Right cardiac atrium (tissue), 5 donors: ENCODE data around the gene PPP1R12B. TPM values are rescaled to one million over a fixed set of nuclear protein-coding genes. Genes with fewer than 3 reads are reported as not detected.
"Not testable (repeated sequence)": the region's sequence is repeated elsewhere in the genome, so short reads cannot be mapped to it uniquely, and the experiment has no call there.

Experiments
- ATAC-seq, 2 donors: fragments of 200-7000 bp; cut with Tn5 transposase; one replicate each; pipeline versions ENCODE4 v1.8.0 to v1.9.1; 2020; ENCODE audit warnings: moderate library complexity in 2 of 2, mild to moderate bottlenecking in 1 of 2
- DNase-seq, 3 donors: peaks; one replicate each; pipeline ENCODE4 v3.0.0-alpha.2; 2020
- H3K27ac ChIP-seq: one replicate; pipeline ENCODE4 v1.5.1; 2013; ENCODE audit warnings: mild to moderate bottlenecking, low read length, control low read depth, moderate library complexity
- H3K27me3 ChIP-seq: one replicate; pipeline ENCODE4 v1.6.1; 2013; ENCODE audit not compliant: control insufficient read depth, insufficient read depth
- H3K4me1 ChIP-seq: one replicate; pipeline ENCODE4 v1.6.1; 2013; ENCODE audit warnings: low read length; ENCODE audit not compliant: control insufficient read depth, insufficient read depth
- H3K4me3 ChIP-seq: one replicate; pipeline ENCODE4 v1.5.1; 2013; ENCODE audit warnings: low read length, control low read depth
- H3K9me3 ChIP-seq: one replicate; pipeline ENCODE4 v1.6.1; 2013; ENCODE audit warnings: low read length; ENCODE audit not compliant: control insufficient read depth
- WGBS: extraction: QIAGEN DNeasy Blood & Tissue Kit; methylation state at CpG from one replicate; pipeline ENCODE4 v1.1.7; 2013; 5-methylcytosine and 5-hydroxymethylcytosine counted together
- intact Hi-C, 4 donors: fragments of 100-400 bp; cut with DNase I; formaldehyde crosslinking; loops; one replicate each; pipeline versions ENCODE4 v1.11.0 to v1.14.0; 2022 to 2023
- polyA plus RNA-seq: library from polyadenylated mRNA; stranded (reverse); fragments of 200-250 nt; gene quantifications from one replicate; pipeline ENCODE4 v1.2.3, GENCODE V29; 2013
- total RNA-seq, 4 donors: library from RNA; stranded (reverse); fragmentation: NEBNext Ultra II Directional; extraction: Animal tissue kit (Norgen Biotek cat#: 25700); gene quantifications; one replicate each; pipeline ENCODE4 v1.2.1, GENCODE V29; 2021
- donor health status: healthy with polysubstance abuse.
- donor health status: DM: no; HTN: yes; CAD: no.
- donor health status: DM: no; HTN: no; CAD: no.
- donor health status: DM: no; HTN: yes; CAD: no; lungs with severe emphysema.
- donor health status: DM: yes; HTN: yes; CAD: no.

Gene PPP1R12B
- total and polyA plus RNA-seq, 5 donors: 182 to 741 (median 592) TPM

DNA sequence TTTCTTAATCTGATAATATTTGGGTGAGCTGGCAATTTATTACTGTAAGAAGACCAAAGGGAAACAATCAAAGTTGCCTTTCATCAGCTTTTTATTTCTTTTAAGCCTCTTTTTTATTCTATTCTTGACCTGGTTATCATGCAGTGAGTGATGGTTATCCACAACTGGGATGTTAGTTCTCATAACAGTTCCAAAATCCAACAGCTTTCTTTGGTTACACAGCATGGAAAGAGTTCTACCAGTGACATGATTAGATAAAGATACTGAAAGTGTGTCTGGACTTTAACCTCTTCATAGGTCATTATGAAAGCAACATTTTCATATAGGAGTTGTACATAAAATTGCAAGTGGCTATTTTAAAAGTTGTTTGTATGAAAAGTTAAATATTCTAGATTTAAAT, 198.7 kb downstream of the PPP1R12B start:
- H3K9me3 ChIP-seq: no peaks in the 10 kb centered on the region
- ATAC-seq (no peak), DNase-seq (no peak)
- intact Hi-C loops: no loop called here
- H3K27ac ChIP-seq: no peak overlapping the region
- H3K4me1 ChIP-seq: peaks cover 11% of the 10 kb centered on the region
- no peaks in the 10 kb centered on the region for H3K27me3 ChIP-seq
- H3K4me3 ChIP-seq: no peak overlapping the region

DNA sequence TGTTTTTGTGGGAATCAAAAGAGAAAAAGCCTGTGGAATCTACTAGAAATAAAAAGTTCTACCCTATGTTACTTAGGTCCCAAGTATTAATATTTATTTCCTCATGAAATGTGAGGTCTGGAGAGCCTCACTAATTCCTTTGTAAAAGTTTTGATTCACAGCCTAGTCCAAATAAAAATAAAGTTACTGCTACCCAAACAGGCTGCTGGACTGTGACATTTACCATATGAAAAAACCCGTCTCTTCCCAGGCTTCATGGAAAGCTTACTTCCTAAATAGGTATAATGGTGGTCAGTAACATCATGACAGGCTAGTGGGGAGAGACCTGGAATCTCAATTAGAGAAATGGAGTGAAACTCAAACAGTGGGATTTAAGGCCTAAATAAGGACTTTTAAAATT, 201.6 kb downstream of the PPP1R12B start:
- DNase-seq, ATAC-seq, H3K4me3 ChIP-seq, H3K27me3 ChIP-seq, H3K27ac ChIP-seq, H3K9me3 ChIP-seq, intact Hi-C loops: not testable (repeated sequence)
- WGBS: 83% methylated on average over 1 of the region's 1 CpG
- H3K4me1 ChIP-seq: peaks cover 16% of the 10 kb centered on the region

DNA sequence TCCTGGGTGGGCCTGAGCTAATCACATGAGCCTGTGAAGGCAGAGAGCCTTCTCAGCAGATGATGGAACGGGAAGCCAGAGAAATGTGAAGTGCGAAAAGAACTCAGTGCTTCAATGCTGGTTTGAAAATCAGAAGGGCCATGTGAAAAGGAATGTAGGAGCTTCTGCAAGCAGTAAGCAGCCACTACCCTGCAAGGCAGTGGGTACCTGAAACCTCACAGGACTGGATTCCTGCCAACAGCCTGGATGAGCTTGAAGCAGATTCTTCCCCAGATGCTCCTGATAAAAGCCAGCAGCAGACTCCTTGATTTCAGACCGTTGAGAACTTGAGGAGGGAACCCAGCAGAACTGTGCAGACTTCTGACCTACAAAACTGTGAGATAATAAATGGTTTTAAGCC, 203.2 kb downstream of the PPP1R12B start:
- ATAC-seq: no peak
- Histone ChIP-seq H3K27me3 (no peaks in the 10 kb centered on the region), H3K4me1 (peaks cover 12% of the 10 kb centered on the region), H3K4me3 (no peak overlapping the region), H3K27ac (peak overlapping the region; percentile 37), H3K9me3 (no peaks in the 10 kb centered on the region)
- no peak for DNase-seq
- WGBS: 36% methylated on average over 3 of the region's 3 CpGs
- intact Hi-C loops: no loop called here

DNA sequence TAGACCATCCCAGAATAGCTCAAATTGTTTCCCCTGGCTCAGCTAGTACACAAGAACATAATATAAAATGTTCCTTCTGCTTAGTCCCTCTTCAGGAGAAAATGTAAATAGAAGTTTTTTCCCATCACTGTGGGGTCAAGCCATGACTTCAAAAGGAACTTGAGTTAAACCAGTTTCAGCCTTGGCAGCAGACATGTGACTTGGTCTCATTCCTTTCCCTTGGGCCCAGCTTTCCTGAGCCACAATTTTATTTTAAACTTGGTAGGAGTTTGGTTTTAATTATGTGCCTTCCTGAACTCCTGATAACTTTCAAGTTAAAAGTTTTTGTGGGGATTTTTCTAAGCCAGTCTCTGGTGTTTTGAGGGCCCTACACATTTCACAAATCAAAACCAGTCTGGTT, 204.1 kb downstream of the PPP1R12B start:
- H3K27me3 ChIP-seq, H3K27ac ChIP-seq, DNase-seq, intact Hi-C loops, H3K9me3 ChIP-seq, ATAC-seq, H3K4me3 ChIP-seq: not testable (repeated sequence)
- H3K4me1 ChIP-seq: peaks cover 14% of the 10 kb centered on the region

DNA sequence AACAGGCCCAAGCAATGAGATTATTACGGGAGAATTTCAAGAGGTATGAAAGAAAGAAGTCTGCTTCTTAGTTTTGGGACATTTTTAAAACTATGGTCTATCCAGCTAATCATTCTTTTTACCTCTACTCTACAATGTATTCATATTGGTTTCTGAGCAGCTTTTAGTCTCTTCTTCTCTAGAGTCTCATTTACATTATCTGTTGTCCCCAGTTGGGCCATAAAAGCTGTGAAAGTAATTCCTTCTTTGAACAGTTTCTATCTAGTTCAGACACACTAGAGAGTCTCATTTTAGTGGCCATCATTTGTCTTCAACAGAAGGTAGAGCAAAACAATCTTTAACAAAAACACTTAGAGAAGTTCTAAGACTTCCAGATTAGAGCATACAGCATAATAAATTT, 204.6 kb downstream of the PPP1R12B start:
- H3K4me1 ChIP-seq: peaks cover 14% of the 10 kb centered on the region
- H3K27me3 ChIP-seq, H3K9me3 ChIP-seq, DNase-seq, H3K27ac ChIP-seq, ATAC-seq, H3K4me3 ChIP-seq, intact Hi-C loops: not testable (repeated sequence)
- 58% methylated on average over 1 of the region's 1 CpG for WGBS

DNA sequence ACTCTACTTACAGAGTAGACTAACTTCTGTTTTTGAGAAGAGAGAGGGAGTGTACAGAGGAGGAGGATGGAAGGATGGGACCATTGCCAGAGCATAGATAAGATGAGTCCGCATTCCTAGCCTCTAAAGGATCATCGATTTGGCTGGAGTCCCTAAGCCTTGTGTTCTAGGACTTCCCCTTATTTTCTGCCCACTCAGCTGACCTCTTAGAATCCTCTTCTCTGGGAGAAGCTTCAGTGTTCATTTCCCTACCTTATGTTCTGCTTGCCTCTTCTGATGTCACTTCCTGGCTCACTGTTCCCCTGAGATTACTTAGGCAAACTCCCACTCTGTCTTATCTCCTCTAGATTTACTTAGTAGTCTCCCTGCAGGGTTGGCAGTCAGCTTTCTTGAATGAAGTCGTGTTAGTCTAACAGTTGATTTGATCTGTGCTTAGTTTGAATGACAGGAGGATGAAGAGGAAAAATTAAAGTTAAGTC, 205.1 kb downstream of the PPP1R12B start:
- Histone ChIP-seq H3K4me3 (no peak overlapping the region), H3K27ac (peak overlapping the region; percentile 45), H3K27me3 (no peaks in the 10 kb centered on the region), H3K4me1 (peaks cover 11% of the 10 kb centered on the region), H3K9me3 (no peaks in the 10 kb centered on the region)
- WGBS: 6% methylated on average over 3 of the region's 3 CpGs
- peak; percentile 72 to 86 for ATAC-seq
- intact Hi-C loops: no loop called here
- no peak for DNase-seq

DNA sequence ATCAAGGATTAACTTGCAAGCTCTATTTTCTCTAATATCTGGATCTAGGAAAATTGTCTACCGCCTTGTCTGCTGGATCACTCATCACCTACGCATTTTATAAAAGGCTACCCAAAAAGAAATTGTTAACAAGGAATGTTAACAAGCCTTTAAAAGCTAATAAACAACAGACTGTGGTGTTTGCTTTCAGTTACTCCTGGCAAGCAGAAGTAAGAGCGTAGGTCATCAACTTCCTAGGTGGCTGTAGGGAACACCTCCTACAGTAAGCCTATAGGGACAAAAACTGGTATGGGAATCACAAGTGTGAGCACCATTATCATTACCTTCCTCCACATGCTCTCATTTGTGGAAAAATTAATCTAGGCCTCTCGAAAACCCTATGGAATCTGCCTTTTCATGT, 206.1 kb downstream of the PPP1R12B start:
- H3K27me3 ChIP-seq, ATAC-seq, H3K27ac ChIP-seq, intact Hi-C loops, H3K4me3 ChIP-seq, DNase-seq, H3K9me3 ChIP-seq: not testable (repeated sequence)
- peaks cover 11% of the 10 kb centered on the region for H3K4me1 ChIP-seq
- 94% methylated on average over 4 of the region's 4 CpGs for WGBS

DNA sequence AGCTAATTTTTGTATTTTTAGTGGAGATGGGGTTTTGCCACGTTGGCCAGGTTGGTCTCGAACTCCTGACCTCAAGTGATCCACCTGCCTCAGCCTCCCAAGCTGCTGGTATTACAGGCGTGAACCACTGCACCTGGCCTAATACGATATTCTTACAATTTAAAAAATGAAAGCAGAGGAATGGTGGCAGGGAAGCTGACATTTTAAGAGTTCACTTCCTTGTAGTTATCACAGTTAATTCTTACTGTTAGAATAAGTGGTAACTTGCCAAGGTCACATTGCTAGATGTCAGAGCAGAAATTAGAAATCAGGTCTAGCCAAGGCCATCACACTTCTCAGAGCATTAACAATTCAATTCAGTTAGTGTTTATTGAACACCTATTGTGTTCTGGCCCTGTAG, 207.5 kb downstream of the PPP1R12B start:
- H3K27ac ChIP-seq, intact Hi-C loops, H3K4me3 ChIP-seq, H3K27me3 ChIP-seq, DNase-seq, H3K9me3 ChIP-seq, ATAC-seq: not testable (repeated sequence)
- peaks cover 13% of the 10 kb centered on the region for H3K4me1 ChIP-seq
- 78% methylated on average over 4 of the region's 4 CpGs for WGBS

DNA sequence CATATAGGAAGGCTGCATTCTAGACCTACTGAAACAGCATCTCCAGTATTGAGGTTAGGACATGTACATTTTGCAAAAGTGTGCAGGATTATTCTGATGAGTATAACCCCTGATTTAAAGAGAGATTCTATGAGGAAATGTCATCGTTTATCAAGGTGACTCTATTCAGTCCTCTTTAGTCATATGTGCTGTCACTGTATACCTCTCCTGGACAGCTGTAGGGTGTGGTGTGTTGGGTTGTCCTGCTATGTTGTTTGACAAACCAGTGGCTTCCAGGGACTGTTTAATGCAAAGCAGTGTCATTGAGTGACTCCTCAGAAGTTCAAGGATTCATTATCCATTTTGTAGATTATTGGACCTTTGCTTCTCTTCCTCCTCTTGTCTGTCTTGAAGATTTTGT, 209.2 kb downstream of the PPP1R12B start:
- H3K4me3 ChIP-seq, DNase-seq, intact Hi-C loops, H3K27me3 ChIP-seq, H3K4me1 ChIP-seq, H3K9me3 ChIP-seq, ATAC-seq, H3K27ac ChIP-seq: not testable (repeated sequence)
- 64% methylated on average over 1 of the region's 1 CpG for WGBS

DNA sequence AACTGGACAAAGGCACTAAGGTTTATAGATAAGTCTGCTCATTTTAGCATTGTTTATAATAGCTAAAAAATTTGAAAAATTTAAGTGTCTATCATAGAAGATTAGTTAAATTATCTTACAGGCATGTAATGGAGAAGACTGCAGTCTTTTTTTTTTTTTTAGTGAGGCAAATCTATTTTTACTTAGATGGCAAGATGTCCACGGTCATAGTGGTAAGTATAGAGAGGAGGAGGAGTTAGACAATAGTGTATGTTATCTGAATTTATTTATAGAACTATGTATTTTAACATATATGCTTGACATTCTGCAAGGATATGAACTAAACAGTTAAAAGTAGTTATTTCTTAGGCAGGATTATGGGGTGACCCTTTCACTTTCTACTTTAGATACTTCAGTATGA, 212.7 kb downstream of the PPP1R12B start:
- DNase-seq (no peak), ATAC-seq (no peak)
- Histone ChIP-seq H3K27me3 (no peaks in the 10 kb centered on the region), H3K27ac (no peak overlapping the region), H3K9me3 (no peaks in the 10 kb centered on the region), H3K4me3 (no peak overlapping the region), H3K4me1 (peaks cover 7% of the 10 kb centered on the region)
- intact Hi-C loops: no loop called here
- WGBS: 60% methylated on average over 1 of the region's 1 CpG

DNA sequence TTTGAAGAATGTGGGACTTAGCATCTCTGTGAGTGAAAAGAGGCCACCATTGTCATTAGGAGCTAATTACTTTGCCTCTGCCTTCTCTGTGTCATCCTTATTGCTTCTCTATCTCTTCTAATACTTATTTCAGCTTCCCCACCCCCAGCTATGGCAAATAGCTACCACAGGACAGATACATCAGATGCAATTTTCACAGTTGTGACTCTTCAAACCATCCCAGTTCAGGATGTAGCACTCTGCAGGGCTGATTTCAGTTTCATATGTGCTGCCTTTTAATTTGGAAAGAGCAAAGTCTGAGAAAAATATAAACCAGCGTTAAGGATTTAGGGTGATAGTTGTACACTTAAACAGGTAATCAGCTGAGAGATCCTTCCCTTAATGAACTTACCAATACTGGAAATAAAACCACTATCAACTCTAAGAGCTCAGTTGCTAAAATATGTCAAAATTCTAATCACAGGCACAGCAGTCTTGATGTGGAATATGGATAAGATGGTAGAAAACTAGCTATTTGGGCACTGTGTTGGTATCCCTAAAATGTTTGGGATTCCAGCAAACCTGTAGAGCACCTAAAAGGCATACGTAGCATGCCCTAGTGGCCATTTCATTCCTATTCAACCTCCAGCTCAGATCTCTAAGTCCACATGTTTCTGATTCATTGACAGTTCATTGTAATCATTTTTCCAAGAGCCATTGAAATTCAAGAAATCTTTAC, 213.4 kb downstream of the PPP1R12B start:
- intact Hi-C loops: no loop called here
- no peak for DNase-seq
- no peaks in the 10 kb centered on the region for H3K27me3 ChIP-seq
- H3K4me3 ChIP-seq: no peak overlapping the region
- peaks cover 6% of the 10 kb centered on the region for H3K4me1 ChIP-seq
- H3K9me3 ChIP-seq: no peaks in the 10 kb centered on the region
- 73% methylated on average over 2 of the region's 2 CpGs for WGBS
- H3K27ac ChIP-seq: no peak overlapping the region
- no peak for ATAC-seq
